Measurements from ENCODE around the gene ANK2.

The ANK2 gene

GRCh38 chr4:113209652-113210320, 160.3 kb downstream of the ANK2 start:
- no peak for TF ChIP-seq CTCF (IDR thresholded peaks at IDR 0.05)

- TF ChIP-seq CTCF (IDR thresholded peaks at IDR 0.05): no peak
These were observed 163.2 kb downstream of the ANK2 start for GRCh38 chr4:113212613-113213012.

GRCh38 chr4:113221990-113222389, 172.5 kb downstream of the ANK2 start:
- TF ChIP-seq CTCF (IDR thresholded peaks at IDR 0.05): no peak

- no peak for TF ChIP-seq CTCF (IDR thresholded peaks at IDR 0.05)
These were observed 173.0 kb downstream of the ANK2 start for GRCh38 chr4:113222471-113222870.

- TF ChIP-seq CTCF (IDR thresholded peaks at IDR 0.05): no peak
These were observed 173.5 kb downstream of the ANK2 start for GRCh38 chr4:113223001-113223400.

GRCh38 chr4:113232194-113232593, 182.7 kb downstream of the ANK2 start:
- TF ChIP-seq CTCF (IDR thresholded peaks at IDR 0.05): no peak

GRCh38 chr4:113236916-113237315, 187.5 kb downstream of the ANK2 start:
- no peak for TF ChIP-seq CTCF (IDR thresholded peaks at IDR 0.05)

- no peak for TF ChIP-seq CTCF (IDR thresholded peaks at IDR 0.05)
These were observed 193.9 kb downstream of the ANK2 start for GRCh38 chr4:113243312-113243711.

Measured in LNCAP (cell line).